H1 (cell line): ENCODE data around the gene NAMPT.

ENCODE experiments used
- CTBP2 ChIP-seq: IDR thresholded peaks from 2 replicates; pipeline ENCODE4 v1.7.0; 2011; ENCODE audit warnings: borderline replicate concordance, mild to moderate bottlenecking, moderate library complexity, mixed read lengths, low read length; ENCODE audit not compliant: insufficient read depth, insufficient read length
- CTCF ChIP-seq, 3 experiments: IDR thresholded peaks; 1 replicate in 2 of 3; 2 replicates in 1 of 3; pipeline versions ENCODE4 v1.5.1 to v1.6.1; 2011; ENCODE audit warnings: low read length in 3 of 3, mild to moderate bottlenecking in 3 of 3, inconsistent platforms in 2 of 3, low read depth in 1 of 3, moderate library complexity in 1 of 3; ENCODE audit not compliant: insufficient read depth in 1 of 3; ENCODE audit errors: control extremely low read depth in 1 of 3
- POLR2AphosphoS5 ChIP-seq: IDR thresholded peaks from 2 replicates; pipeline ENCODE4 v1.6.1; 2011; ENCODE audit warnings: low read depth, low read length
- TEAD4 ChIP-seq: IDR thresholded peaks from 2 replicates; pipeline ENCODE4 v1.6.1; 2012; ENCODE audit warnings: low read depth, low read length, inconsistent platforms, mixed read lengths

- no peak for TF ChIP-seq TEAD4
- TF ChIP-seq CTCF (IDR thresholded peaks at IDR 0.05; ENCODE audit: control extremely low read depth in 1 of 3, insufficient read depth in 1 of 3, low read depth in 1 of 3, low read length in 3 of 3), result no peak
- TF ChIP-seq CTBP2, result no peak
- TF ChIP-seq POLR2AphosphoS5, result no peak
Observed at GRCh38 chr7:106278695-106279094, 6.1 kb downstream of the NAMPT start.
